Mesodermal cell (in vitro differentiated cells): ENCODE data around the gene GNAS-AS1.
A peak's percentile ranks its signal among the peaks of the same experiment; 100 is the strongest.

Experiments used
- H3K27ac ChIP-seq: 2 replicates; pipeline ENCODE4 v1.7.0; 2013; ENCODE audit warnings: mild to moderate bottlenecking, low read depth, low read length, moderate library complexity; ENCODE audit not compliant: severe bottlenecking
- H3K36me3 ChIP-seq: 2 replicates; pipeline ENCODE4 v1.7.1; 2013; ENCODE audit warnings: mild to moderate bottlenecking, low read length, moderate library complexity; ENCODE audit not compliant: control insufficient read depth, insufficient read depth
- H3K4me1 ChIP-seq: one replicate; pipeline ENCODE4 v1.7.1; 2013; ENCODE audit warnings: mild to moderate bottlenecking, low read length; ENCODE audit not compliant: insufficient read depth, control insufficient read depth, poor library complexity, severe bottlenecking
- H3K4me3 ChIP-seq: 2 replicates; pipeline ENCODE4 v1.7.0; 2013; ENCODE audit warnings: low read length, control low read depth, mild to moderate bottlenecking; ENCODE audit not compliant: insufficient read depth, poor library complexity, severe bottlenecking; ENCODE audit errors: extremely low read depth
- H3K9me3 ChIP-seq: 2 replicates; pipeline ENCODE4 v1.7.1; 2013; ENCODE audit warnings: mild to moderate bottlenecking, low read length, moderate library complexity; ENCODE audit not compliant: control insufficient read depth
- WGBS, 2 experiments: methylation state at CpG; one replicate each; pipeline ENCODE4 v1.1.5; 2013; ENCODE audit warnings: missing lambda C conversion rate in 2 of 2; ENCODE audit not compliant: insufficient coverage in 2 of 2; 5-methylcytosine and 5-hydroxymethylcytosine counted together

The GNAS-AS1 gene

GRCh38 chr20:58883241-58883691 is 32.6 kb upstream of the GNAS-AS1 start:
- Histone ChIP-seq H3K27ac (peak overlapping the region; percentile 5), H3K9me3 (no peaks in the 10 kb centered on the region)
- WGBS, 2 experiments = 20 to 31% methylated on average over 9 of the region's 9 CpGs

GRCh38 chr20:58882704-58883089 is 32.0 kb upstream of the GNAS-AS1 start:
- Histone ChIP-seq H3K27ac (peak overlapping the region; percentile 5), H3K4me1 (peaks cover 21% of the 10 kb centered on the region), H3K4me3 (no peak overlapping the region), H3K36me3 (no peaks in the 10 kb centered on the region), H3K9me3 (no peaks in the 10 kb centered on the region)
- 93 to 96% methylated on average over 4 of the region's 5 CpGs for WGBS, 2 experiments

More at GRCh38 chr20:58883241-58883691, 32.6 kb upstream of the GNAS-AS1 start:
- Histone ChIP-seq H3K4me1 (peaks cover 17% of the 10 kb centered on the region), H3K4me3 (no peak overlapping the region), H3K36me3 (no peaks in the 10 kb centered on the region)

- Histone ChIP-seq H3K4me1 (peaks cover 29% of the 10 kb centered on the region), H3K9me3 (no peaks in the 10 kb centered on the region), H3K36me3 (no peaks in the 10 kb centered on the region), H3K4me3 (no peak overlapping the region), H3K27ac (no peak overlapping the region)
- 89 to 98% methylated on average over 5 to 7 of the region's 9 CpGs for WGBS, 2 experiments
These were observed 30.5 kb upstream of the GNAS-AS1 start for GRCh38 chr20:58880994-58881752.

- no CpG with 5 or more reads among the region's 1 CpG for WGBS, 2 experiments
These were observed 29.7 kb upstream of the GNAS-AS1 start for GRCh38 chr20:58880441-58880840.

GRCh38 chr20:58878399-58878798 is 27.7 kb upstream of the GNAS-AS1 start:
- no peaks in the 10 kb centered on the region for H3K36me3 ChIP-seq
- H3K4me1 ChIP-seq = peaks cover 39% of the 10 kb centered on the region
- H3K9me3 ChIP-seq = no peaks in the 10 kb centered on the region
- WGBS, 2 experiments = 100% methylated on average over 1 of the region's 4 CpGs; no CpG with 5 or more reads in 1 of the 2 experiments
- H3K4me3 ChIP-seq = no peak overlapping the region
- no peak overlapping the region for H3K27ac ChIP-seq

More at GRCh38 chr20:58880441-58880840, 29.7 kb upstream of the GNAS-AS1 start:
- no peaks in the 10 kb centered on the region for H3K36me3 ChIP-seq
- peaks cover 35% of the 10 kb centered on the region for H3K4me1 ChIP-seq
- H3K27ac ChIP-seq = no peak overlapping the region
- no peak overlapping the region for H3K4me3 ChIP-seq
- H3K9me3 ChIP-seq = no peaks in the 10 kb centered on the region

GRCh38 chr20:58877976-58878360 is 27.3 kb upstream of the GNAS-AS1 start:
- no peak overlapping the region for H3K27ac ChIP-seq
- no peaks in the 10 kb centered on the region for H3K36me3 ChIP-seq
- WGBS, 2 experiments = 45% methylated on average over 2 of the region's 4 CpGs; no CpG with 5 or more reads in 1 of the 2 experiments
- no peaks in the 10 kb centered on the region for H3K9me3 ChIP-seq
- peaks cover 35% of the 10 kb centered on the region for H3K4me1 ChIP-seq
- no peak overlapping the region for H3K4me3 ChIP-seq

- Histone ChIP-seq H3K9me3 (no peaks in the 10 kb centered on the region), H3K4me3 (no peak overlapping the region), H3K36me3 (no peaks in the 10 kb centered on the region), H3K4me1 (peaks cover 29% of the 10 kb centered on the region), H3K27ac (no peak overlapping the region)
- WGBS, 2 experiments = 36 to 47% methylated on average over 7 to 9 of the region's 11 CpGs
These were observed 26.6 kb upstream of the GNAS-AS1 start for GRCh38 chr20:58877050-58877975.

- 77 to 88% methylated on average over 1 to 5 of the region's 7 CpGs for WGBS, 2 experiments
- H3K4me3 ChIP-seq = no peak overlapping the region
- no peak overlapping the region for H3K27ac ChIP-seq
- H3K4me1 ChIP-seq = peaks cover 29% of the 10 kb centered on the region
- no peaks in the 10 kb centered on the region for H3K9me3 ChIP-seq
- no peaks in the 10 kb centered on the region for H3K36me3 ChIP-seq
These were observed 25.7 kb upstream of the GNAS-AS1 start for GRCh38 chr20:58876437-58876836.

GRCh38 chr20:58875541-58876134 is 24.9 kb upstream of the GNAS-AS1 start:
- H3K36me3 ChIP-seq = no peaks in the 10 kb centered on the region
- H3K27ac ChIP-seq = no peak overlapping the region
- H3K9me3 ChIP-seq = no peaks in the 10 kb centered on the region
- 81 to 91% methylated on average over 5 to 6 of the region's 12 CpGs for WGBS, 2 experiments
- H3K4me3 ChIP-seq = no peak overlapping the region
- H3K4me1 ChIP-seq = peaks cover 29% of the 10 kb centered on the region

GRCh38 chr20:58875111-58875510 is 24.4 kb upstream of the GNAS-AS1 start:
- Histone ChIP-seq H3K4me3 (no peak overlapping the region), H3K36me3 (no peaks in the 10 kb centered on the region), H3K9me3 (no peaks in the 10 kb centered on the region), H3K4me1 (peaks cover 29% of the 10 kb centered on the region), H3K27ac (no peak overlapping the region)
- whole genome bisulfite sequencing, 2 experiments = 81 to 94% methylated on average over 2 of the region's 3 CpGs
